ENCODE results near the gene TMEM52B. TPM values are rescaled to one million over a fixed set of nuclear protein-coding genes. Genes with fewer than 3 reads are reported as not detected.
A peak's percentile ranks its signal among the peaks of the same experiment; 100 is the strongest.

The TMEM52B gene
- total RNA-seq, 2 donors from 2014 or later = 0.26 TPM; not detected in 1

DNA sequence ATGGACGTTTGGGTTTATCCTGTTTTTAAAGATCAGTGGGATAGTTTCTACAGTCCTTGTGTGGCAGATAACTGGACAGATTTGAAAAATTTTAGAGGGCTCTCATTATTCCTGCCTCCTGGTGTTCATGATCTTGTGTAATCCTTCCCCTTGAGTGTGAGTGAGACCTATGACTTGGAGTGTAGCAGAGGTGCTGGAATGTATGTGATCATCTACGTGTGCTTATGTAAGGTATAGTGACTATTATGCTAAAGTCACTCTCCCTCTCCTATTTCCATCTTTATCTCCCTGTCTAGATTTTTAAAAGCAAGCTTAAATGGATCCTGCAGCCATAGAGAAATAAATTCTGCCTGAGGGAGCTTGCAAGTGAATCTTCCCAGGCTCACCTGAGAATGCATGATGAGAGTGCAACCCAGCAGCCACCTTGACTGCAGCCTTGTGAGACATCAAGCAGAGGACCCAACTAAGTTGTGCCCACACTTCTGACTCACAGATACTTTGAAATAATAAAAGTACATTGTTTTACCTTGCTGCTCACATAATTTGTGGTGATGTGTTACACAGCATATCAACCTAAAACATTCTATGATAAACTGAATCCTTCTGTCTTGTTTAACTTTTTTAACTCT, 3.7 kb upstream of the TMEM52B start:
- TF ChIP-seq, protein P1, sequence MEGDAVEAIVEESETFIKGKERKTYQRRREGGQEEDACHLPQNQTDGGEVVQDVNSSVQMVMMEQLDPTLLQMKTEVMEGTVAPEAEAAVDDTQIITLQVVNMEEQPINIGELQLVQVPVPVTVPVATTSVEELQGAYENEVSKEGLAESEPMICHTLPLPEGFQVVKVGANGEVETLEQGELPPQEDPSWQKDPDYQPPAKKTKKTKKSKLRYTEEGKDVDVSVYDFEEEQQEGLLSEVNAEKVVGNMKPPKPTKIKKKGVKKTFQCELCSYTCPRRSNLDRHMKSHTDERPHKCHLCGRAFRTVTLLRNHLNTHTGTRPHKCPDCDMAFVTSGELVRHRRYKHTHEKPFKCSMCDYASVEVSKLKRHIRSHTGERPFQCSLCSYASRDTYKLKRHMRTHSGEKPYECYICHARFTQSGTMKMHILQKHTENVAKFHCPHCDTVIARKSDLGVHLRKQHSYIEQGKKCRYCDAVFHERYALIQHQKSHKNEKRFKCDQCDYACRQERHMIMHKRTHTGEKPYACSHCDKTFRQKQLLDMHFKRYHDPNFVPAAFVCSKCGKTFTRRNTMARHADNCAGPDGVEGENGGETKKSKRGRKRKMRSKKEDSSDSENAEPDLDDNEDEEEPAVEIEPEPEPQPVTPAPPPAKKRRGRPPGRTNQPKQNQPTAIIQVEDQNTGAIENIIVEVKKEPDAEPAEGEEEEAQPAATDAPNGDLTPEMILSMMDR (IDR thresholded peaks at IDR 0.05) = no peak
- TF ChIP-seq POLR2A (IDR thresholded peaks at IDR 0.05) = no peak
- Histone ChIP-seq H3K4me1 (no peaks in the 10 kb centered on the region), H3K9me3 (no peaks in the 10 kb centered on the region), H3K4me3 (no peak overlapping the region), H3K27me3 (no peaks in the 10 kb centered on the region), H3K36me3 (replicated peaks in 1 of 2; ENCODE audit: insufficient read depth in 1 of 2, low read depth in 2 of 2) (no peaks in the 10 kb centered on the region), H3K27ac (no peak overlapping the region)
- WGBS, 2 donors = 51 to 60% methylated on average over 2 of the region's 2 CpGs
- intact Hi-C loops (cut with DNase I) = no loop called here
- ATAC-seq (no peak), DNase-seq (no peak)

DNA sequence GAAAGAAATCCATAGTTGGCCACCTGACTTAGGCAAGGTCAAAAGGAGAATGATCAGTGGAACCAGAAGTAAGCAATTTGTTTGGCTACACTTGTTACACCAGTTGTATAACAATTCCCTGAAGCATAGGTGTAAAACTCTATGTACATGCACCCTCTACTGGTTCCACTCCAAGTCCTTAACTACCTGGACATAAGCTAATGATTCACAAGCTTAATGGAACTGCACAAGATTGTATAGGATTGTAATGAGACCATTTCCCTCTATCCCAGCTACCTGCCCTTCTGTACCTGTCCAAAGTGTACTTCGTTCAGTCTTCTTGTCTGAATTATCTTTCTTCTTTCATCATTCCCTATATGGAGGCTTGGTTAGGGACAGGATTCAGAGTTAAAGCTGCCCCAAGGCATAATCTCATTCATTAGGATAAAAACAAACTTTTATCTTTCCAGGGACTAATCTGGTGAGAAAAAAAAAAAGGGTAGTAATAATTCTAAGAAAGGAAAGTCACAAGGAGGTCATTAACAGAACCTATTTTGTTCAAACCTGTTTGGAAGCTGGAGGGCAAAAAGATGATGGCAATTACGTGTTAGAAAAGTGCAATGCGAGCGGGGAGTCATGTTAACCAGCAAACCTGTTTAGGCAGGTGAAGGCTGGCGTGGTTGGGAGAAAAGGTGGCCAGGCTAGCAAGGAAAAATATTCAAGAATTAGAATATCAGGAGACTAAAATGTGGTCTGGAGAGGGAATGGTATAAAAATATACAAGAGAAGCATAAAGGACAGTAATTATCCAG, 2.8 kb upstream of the TMEM52B start:
- no peaks in the 10 kb centered on the region for H3K27me3 ChIP-seq
- H3K36me3 ChIP-seq (replicated peaks in 1 of 2; ENCODE audit: insufficient read depth in 1 of 2, low read depth in 2 of 2) = no peaks in the 10 kb centered on the region
- TF ChIP-seq POLR2A (IDR thresholded peaks at IDR 0.05) = no peak
- TF ChIP-seq, protein P1 (IDR thresholded peaks at IDR 0.05) = no peak
- no peak overlapping the region for H3K27ac ChIP-seq
- H3K4me3 ChIP-seq = no peak overlapping the region
- DNase-seq = no peak
- intact Hi-C loops (cut with DNase I) = no loop called here
- no peak for ATAC-seq
- 59 to 75% methylated on average over 5 of the region's 5 CpGs for WGBS, 2 donors
- no peaks in the 10 kb centered on the region for H3K4me1 ChIP-seq
- no peaks in the 10 kb centered on the region for H3K9me3 ChIP-seq

DNA sequence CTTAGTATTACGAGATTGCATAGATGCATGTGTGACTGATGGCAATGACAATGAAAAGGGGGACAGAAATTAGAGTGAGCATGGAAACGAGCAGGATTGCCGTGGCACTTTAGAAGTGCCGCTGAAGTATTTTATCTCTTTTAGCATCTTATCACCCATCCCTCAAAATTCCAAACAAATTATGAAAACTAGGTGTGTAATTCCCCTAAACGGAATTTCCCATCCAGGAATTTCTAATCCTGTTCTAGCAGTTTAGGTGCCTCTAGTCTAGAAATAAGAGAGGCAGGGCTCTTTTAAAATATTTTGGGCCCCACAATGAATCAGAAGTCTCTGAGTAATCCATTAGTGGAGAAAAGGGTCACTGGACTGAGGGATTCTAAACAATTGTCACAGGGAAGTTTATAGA, 947 bp downstream of the TMEM52B start:
- 48 to 49% methylated on average over 5 of the region's 5 CpGs for WGBS, 2 donors
- intact Hi-C loops (cut with DNase I) = no loop called here
- no peak for TF ChIP-seq POLR2A (IDR thresholded peaks at IDR 0.05)
- TF ChIP-seq, protein P1 (IDR thresholded peaks at IDR 0.05) = no peak

DNA sequence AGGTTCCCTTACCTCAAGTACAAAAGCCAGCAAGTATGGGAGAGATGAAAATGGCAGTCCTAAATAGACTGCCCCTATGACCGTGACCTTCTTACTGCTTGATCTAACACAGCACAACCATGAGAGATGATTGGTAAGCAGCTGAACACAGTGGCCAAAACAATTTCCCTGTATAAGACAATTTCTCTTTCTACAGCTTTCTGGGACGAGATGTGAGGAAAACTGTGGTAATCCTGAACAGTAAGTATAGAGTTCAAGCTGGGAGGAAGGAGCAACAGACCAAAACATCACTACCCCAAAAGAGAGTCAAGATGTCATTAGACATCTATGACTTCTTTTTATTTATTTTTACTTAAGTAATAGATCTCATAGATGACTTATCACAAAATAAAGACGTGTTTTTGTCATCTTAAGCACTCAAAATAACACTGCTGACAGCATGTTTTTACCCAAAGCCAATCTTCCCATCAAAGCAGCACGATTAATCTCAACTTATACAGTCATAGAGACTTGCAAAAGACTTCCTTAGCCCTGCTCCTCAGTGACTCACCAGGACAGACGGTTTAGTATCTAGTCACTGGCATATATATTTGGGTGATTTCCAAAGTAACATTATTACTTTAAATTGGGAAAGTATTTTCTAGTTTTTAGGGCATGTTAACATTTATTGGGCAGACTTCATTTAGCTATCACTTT, 3.7 kb downstream of the TMEM52B start:
- peak overlapping the region in 1 of 4 donors; percentile 17 for H3K27ac ChIP-seq
- H3K36me3 ChIP-seq (replicated peaks in 1 of 2; ENCODE audit: insufficient read depth in 1 of 2, low read depth in 2 of 2) = no peaks in the 10 kb centered on the region
- peak in 1 of 4 donors; percentile 22 for DNase-seq
- H3K4me1 ChIP-seq = no peaks in the 10 kb centered on the region
- TF ChIP-seq, protein P1 (IDR thresholded peaks at IDR 0.05) = no peak
- TF ChIP-seq POLR2A (IDR thresholded peaks at IDR 0.05) = no peak
- no peak overlapping the region for H3K4me3 ChIP-seq
- intact Hi-C loops (cut with DNase I) = no loop called here
- H3K27me3 ChIP-seq = no peaks in the 10 kb centered on the region
- WGBS, 2 donors = 29 to 43% methylated on average over 5 of the region's 5 CpGs
- H3K9me3 ChIP-seq = no peaks in the 10 kb centered on the region
- ATAC-seq = no peak

More for the DNA sequence above, 947 bp downstream of the TMEM52B start:
- Histone ChIP-seq H3K4me3 (no peak overlapping the region), H3K27me3 (no peaks in the 10 kb centered on the region), H3K27ac (no peak overlapping the region), H3K9me3 (no peaks in the 10 kb centered on the region), H3K4me1 (no peaks in the 10 kb centered on the region), H3K36me3 (replicated peaks in 1 of 2; ENCODE audit: insufficient read depth in 1 of 2, low read depth in 2 of 2) (no peaks in the 10 kb centered on the region)
- no peak for DNase-seq
- ATAC-seq = no peak
